Lower leg skin (tissue), 3 donors: ENCODE data around the gene KRR1.

ENCODE experiments used
- POLR2A ChIP-seq, 2 donors: fragments of 450-650 bp; IDR thresholded peaks; one replicate each; pipeline ENCODE4 v1.6.1; 2016 to 2017; ENCODE audit warnings: antibody characterized with exemption in 2 of 2, mild to moderate bottlenecking in 1 of 2, moderate library complexity in 1 of 2
- TF ChIP-seq, protein P1 (sequence below), 3 donors: fragments of 450-650 bp; IDR thresholded peaks; one replicate each; pipeline ENCODE4 v1.5.1; 2016; ENCODE audit warnings: antibody characterized with exemption in 3 of 3, mild to moderate bottlenecking in 3 of 3, moderate library complexity in 2 of 3

DNA sequence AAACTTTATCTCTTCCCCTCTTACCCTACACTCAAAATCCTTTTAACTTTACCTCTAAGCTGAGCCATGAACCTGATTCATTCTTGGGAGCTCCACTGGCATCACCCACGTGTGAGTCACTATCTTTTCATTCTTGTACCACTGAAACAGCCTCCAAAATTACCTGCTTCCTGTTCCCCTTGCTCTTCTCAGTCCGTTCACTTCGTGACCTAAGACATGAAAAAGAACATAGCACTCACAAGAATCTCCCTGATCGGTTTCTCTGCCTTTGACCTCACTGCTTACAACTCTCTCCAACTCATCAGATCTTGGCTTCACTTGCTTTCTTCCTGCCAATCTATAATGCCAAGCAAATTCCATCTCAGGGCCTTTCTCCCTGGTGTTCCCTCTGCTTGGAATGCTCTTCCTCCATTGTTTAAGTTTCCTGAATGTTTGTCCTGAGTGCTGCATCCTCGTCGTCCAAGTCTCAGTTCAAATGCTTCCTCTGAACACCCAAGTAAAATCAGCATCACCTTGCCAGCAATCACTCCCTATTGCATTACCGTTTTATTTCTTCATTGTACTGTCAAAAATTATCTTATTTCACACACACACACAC lies 21.7 kb downstream of the KRR1 start:
- no peak for TF ChIP-seq POLR2A (IDR thresholded peaks at IDR 0.05)
- TF ChIP-seq, protein P1, sequence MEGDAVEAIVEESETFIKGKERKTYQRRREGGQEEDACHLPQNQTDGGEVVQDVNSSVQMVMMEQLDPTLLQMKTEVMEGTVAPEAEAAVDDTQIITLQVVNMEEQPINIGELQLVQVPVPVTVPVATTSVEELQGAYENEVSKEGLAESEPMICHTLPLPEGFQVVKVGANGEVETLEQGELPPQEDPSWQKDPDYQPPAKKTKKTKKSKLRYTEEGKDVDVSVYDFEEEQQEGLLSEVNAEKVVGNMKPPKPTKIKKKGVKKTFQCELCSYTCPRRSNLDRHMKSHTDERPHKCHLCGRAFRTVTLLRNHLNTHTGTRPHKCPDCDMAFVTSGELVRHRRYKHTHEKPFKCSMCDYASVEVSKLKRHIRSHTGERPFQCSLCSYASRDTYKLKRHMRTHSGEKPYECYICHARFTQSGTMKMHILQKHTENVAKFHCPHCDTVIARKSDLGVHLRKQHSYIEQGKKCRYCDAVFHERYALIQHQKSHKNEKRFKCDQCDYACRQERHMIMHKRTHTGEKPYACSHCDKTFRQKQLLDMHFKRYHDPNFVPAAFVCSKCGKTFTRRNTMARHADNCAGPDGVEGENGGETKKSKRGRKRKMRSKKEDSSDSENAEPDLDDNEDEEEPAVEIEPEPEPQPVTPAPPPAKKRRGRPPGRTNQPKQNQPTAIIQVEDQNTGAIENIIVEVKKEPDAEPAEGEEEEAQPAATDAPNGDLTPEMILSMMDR (IDR thresholded peaks at IDR 0.05), result no peak
